H1 (cell line): ENCODE data around the gene RAB3IL1. TPM values are rescaled to one million over a fixed set of nuclear protein-coding genes. Genes with fewer than 3 reads are reported as not detected.

ENCODE experiments used
- CTCF ChIA-PET: fragments of 300-600 bp; sonication (Branson Sonifier 250); formaldehyde crosslinking; loops from one replicate; lab custom pipeline; 2021; ENCODE audit not compliant: partially characterized antibody; lab: Charles Lee
- POLR2A ChIA-PET: fragments of 300-600 bp; sonication (Branson Sonifier 250); formaldehyde crosslinking; loops from one replicate; lab custom pipeline; 2021; ENCODE audit warnings: inconsistent platforms; ENCODE audit not compliant: partially characterized antibody; lab: Charles Lee
- DNase-seq, 2 experiments: peaks; one replicate each; pipeline versions ENCODE4 v3.0.0 to v3.0.0-alpha.2; 2010 to 2022; ENCODE audit warnings: low spot score in 2 of 2, low read depth in 1 of 2, mixed read lengths in 1 of 2
- FAIRE-seq: peaks from 2 replicates; lab custom pipeline; 2011; peaks lifted over from hg19 to GRCh38; lab: Jason Lieb, UNC
- H2AFZ ChIP-seq: 2 replicates; pipeline ENCODE4 v1.8.1; 2012; ENCODE audit warnings: low read length, inconsistent platforms
- H2AK5ac ChIP-seq: 2 replicates; pipeline ENCODE4 v1.6.1; 2013; ENCODE audit warnings: low read depth, low read length
- H2BK120ac ChIP-seq: replicated peaks from 2 replicates; pipeline ENCODE3; 2013; ENCODE audit warnings: low read depth, low read length, inconsistent platforms
- H2BK12ac ChIP-seq: 2 replicates; pipeline ENCODE4 v1.6.1; 2013; ENCODE audit warnings: low read depth, low read length
- H2BK15ac ChIP-seq: 2 replicates; pipeline ENCODE4 v1.6.1; 2013; ENCODE audit warnings: low read length
- H2BK20ac ChIP-seq: 2 replicates; pipeline ENCODE4 v1.6.1; 2013; ENCODE audit warnings: low read length
- H2BK5ac ChIP-seq: 2 replicates; pipeline ENCODE4 v1.6.1; 2013; ENCODE audit warnings: low read depth, low read length
- H3K14ac ChIP-seq: 2 replicates; pipeline ENCODE4 v1.6.1; 2013; ENCODE audit warnings: inconsistent platforms; ENCODE audit not compliant: insufficient read length
- H3K18ac ChIP-seq: 2 replicates; pipeline ENCODE4 v1.6.1; 2013; ENCODE audit warnings: low read length; ENCODE audit errors: extremely low read depth
- H3K23ac ChIP-seq: 2 replicates; pipeline ENCODE4 v1.6.1; 2013; ENCODE audit warnings: inconsistent platforms; ENCODE audit not compliant: insufficient read length
- H3K23me2 ChIP-seq: 2 replicates; pipeline ENCODE4 v1.6.1; 2013; ENCODE audit warnings: low read depth, low read length
- H3K27ac ChIP-seq: 2 replicates; pipeline ENCODE4 v1.6.1; 2011; ENCODE audit warnings: low read depth, low read length, inconsistent platforms
- H3K27me3 ChIP-seq, 4 experiments: replicated peaks in 1 of 4; 1 replicate in 1 of 4; 2 replicates in 3 of 4; pipeline versions ENCODE4 v1.6.1 to v1.8.1; 2011 to 2013; ENCODE audit warnings: low read length in 3 of 4, mild to moderate bottlenecking in 3 of 4, inconsistent platforms in 2 of 4, mixed read lengths in 2 of 4, moderate library complexity in 1 of 4; ENCODE audit not compliant: control insufficient read depth in 3 of 4, insufficient read depth in 3 of 4; ENCODE audit errors: extremely low read depth in 1 of 4
- H3K36me3 ChIP-seq, 4 experiments: 2 replicates each; pipeline versions ENCODE4 v1.6.1 to v1.8.1; 2011 to 2013; ENCODE audit warnings: mild to moderate bottlenecking in 4 of 4, low read length in 3 of 4, moderate library complexity in 2 of 4, control low read depth in 1 of 4, inconsistent platforms in 1 of 4; ENCODE audit not compliant: insufficient read depth in 4 of 4, control insufficient read depth in 2 of 4
- H3K4ac ChIP-seq: replicated peaks from 2 replicates; pipeline ENCODE3; 2013; ENCODE audit warnings: low read length, low read depth, mixed read lengths, inconsistent platforms; ENCODE audit not compliant: insufficient read length
- H3K4me1 ChIP-seq, 4 experiments: replicated peaks in 1 of 4; 1 replicate in 1 of 4; 2 replicates in 3 of 4; pipeline versions ENCODE4 v1.6.1 to v1.8.1; 2011 to 2013; ENCODE audit warnings: low read length in 3 of 4, inconsistent platforms in 2 of 4, mixed read lengths in 1 of 4; ENCODE audit not compliant: insufficient read depth in 4 of 4, control insufficient read depth in 3 of 4
- H3K4me2 ChIP-seq, 2 experiments: 2 replicates each; pipeline versions ENCODE4 v1.6.1 to v1.8.1; 2011 to 2013; ENCODE audit warnings: low read depth in 2 of 2, low read length in 2 of 2, control low read depth in 1 of 2, inconsistent platforms in 1 of 2, mild to moderate bottlenecking in 1 of 2; ENCODE audit not compliant: insufficient read depth in 1 of 2
- H3K4me3 ChIP-seq, 4 experiments: fragments of 200-600, 300-600 bp in 1 of 4; sonication (generic), shearing (Covaris generic), sonication (Bioruptor Twin) in 1 of 4; 2 replicates each; pipeline versions ENCODE4 v1.5.1 to v1.8.1; 2011 to 2016; ENCODE audit warnings: low read length in 4 of 4, low read depth in 3 of 4, control low read depth in 2 of 4, inconsistent platforms in 2 of 4, mild to moderate bottlenecking in 2 of 4, mixed read lengths in 1 of 4, moderate library complexity in 1 of 4; ENCODE audit not compliant: insufficient read depth in 2 of 4; ENCODE audit errors: extremely low read depth in 1 of 4
- H3K56ac ChIP-seq: replicated peaks from 2 replicates; pipeline ENCODE3; 2013; ENCODE audit warnings: low read depth, mild to moderate bottlenecking, mixed read lengths, low read length, inconsistent platforms; ENCODE audit not compliant: insufficient read length
- H3K79me1 ChIP-seq: 2 replicates; pipeline ENCODE4 v1.6.1; 2013; ENCODE audit warnings: low read depth, low read length, control low read depth
- H3K79me2 ChIP-seq, 2 experiments: 2 replicates each; pipeline versions ENCODE4 v1.6.1 to v1.8.1; 2012 to 2013; ENCODE audit warnings: low read length in 2 of 2, mild to moderate bottlenecking in 2 of 2, inconsistent platforms in 1 of 2; ENCODE audit not compliant: insufficient read depth in 2 of 2, control insufficient read depth in 1 of 2
- H3K9ac ChIP-seq, 4 experiments: replicated peaks in 1 of 4; 1 replicate in 1 of 4; 2 replicates in 3 of 4; pipeline versions ENCODE4 v1.6.1 to v1.8.1; 2011 to 2013; ENCODE audit warnings: low read depth in 3 of 4, low read length in 3 of 4, control low read depth in 2 of 4, mild to moderate bottlenecking in 2 of 4, moderate library complexity in 2 of 4, inconsistent platforms in 1 of 4; ENCODE audit errors: extremely low read depth in 1 of 4
- H3K9me3 ChIP-seq, 2 experiments: 2 replicates each; pipeline versions ENCODE4 v1.6.1 to v1.8.1; 2012 to 2013; ENCODE audit warnings: mild to moderate bottlenecking in 2 of 2, moderate library complexity in 2 of 2, control low read depth in 1 of 2, inconsistent platforms in 1 of 2, low read depth in 1 of 2, low read length in 1 of 2, mixed read lengths in 1 of 2; ENCODE audit not compliant: insufficient read depth in 2 of 2
- H4K20me1 ChIP-seq, 2 experiments: replicated peaks in 1 of 2; 2 replicates each; pipeline versions ENCODE3 to v1.8.1; 2011 to 2013; ENCODE audit warnings: inconsistent platforms in 2 of 2, low read length in 2 of 2, mild to moderate bottlenecking in 1 of 2; ENCODE audit not compliant: insufficient read depth in 2 of 2, control insufficient read depth in 1 of 2
- H4K5ac ChIP-seq: 2 replicates; pipeline ENCODE4 v1.6.1; 2013; ENCODE audit warnings: low read length, low read depth, mixed read lengths, inconsistent platforms; ENCODE audit not compliant: insufficient read length
- H4K8ac ChIP-seq: 2 replicates; pipeline ENCODE4 v1.8.0; 2013; ENCODE audit warnings: mild to moderate bottlenecking, moderate library complexity, low read length, inconsistent platforms; ENCODE audit not compliant: insufficient read depth; ENCODE audit errors: extremely low read depth
- H4K91ac ChIP-seq: replicated peaks from 2 replicates; pipeline ENCODE3; 2013; ENCODE audit warnings: low read length, mixed read lengths, inconsistent platforms; ENCODE audit not compliant: insufficient read length
- BACH1 ChIP-seq: IDR thresholded peaks from 2 replicates; pipeline ENCODE4 v1.6.1; 2012; ENCODE audit warnings: low read length, improper control_type of control experiment
- CBX5 ChIP-seq: fragments of 300-800, 300-1000 bp; sonication (generic); IDR thresholded peaks from 2 replicates; pipeline ENCODE4 v1.7.1; 2016; ENCODE audit warnings: antibody characterized with exemption, low read length, low read depth
- CTCF ChIP-seq, 3 experiments: IDR thresholded peaks; 1 replicate in 2 of 3; 2 replicates in 1 of 3; pipeline versions ENCODE4 v1.5.1 to v1.6.1; 2011; ENCODE audit warnings: low read length in 3 of 3, mild to moderate bottlenecking in 3 of 3, inconsistent platforms in 2 of 3, low read depth in 1 of 3, moderate library complexity in 1 of 3; ENCODE audit not compliant: insufficient read depth in 1 of 3; ENCODE audit errors: control extremely low read depth in 1 of 3
- EGR1 ChIP-seq: IDR thresholded peaks from 2 replicates; pipeline ENCODE4 v1.6.1; 2011; ENCODE audit warnings: low read depth, low read length, borderline replicate concordance
- GTF2F1 ChIP-seq: IDR thresholded peaks from 2 replicates; pipeline ENCODE4 v1.6.1; 2012; ENCODE audit warnings: low read depth, low read length, improper control_type of control experiment, borderline replicate concordance
- MAX ChIP-seq: IDR thresholded peaks from 2 replicates; pipeline ENCODE4 v1.6.1; 2012; ENCODE audit warnings: inconsistent platforms
- RAD21 ChIP-seq, 2 experiments: IDR thresholded peaks in 1 of 2; conservative IDR thresholded peaks in 1 of 2; 2 replicates each; pipeline ENCODE4 v1.6.1; 2011; ENCODE audit warnings: low read depth in 2 of 2, low read length in 2 of 2, improper control_type of control experiment in 1 of 2, inconsistent platforms in 1 of 2, mild to moderate bottlenecking in 1 of 2, moderate library complexity in 1 of 2
- SP4 ChIP-seq: IDR thresholded peaks from 2 replicates; pipeline ENCODE4 v1.6.1; 2012; ENCODE audit warnings: low read length, inconsistent platforms
- YY1 ChIP-seq: IDR thresholded peaks from 2 replicates; pipeline ENCODE4 v1.6.1; 2011; ENCODE audit warnings: low read depth, mild to moderate bottlenecking, low read length
- WGBS, 2 experiments: shearing (Covaris generic) in 1 of 2; methylation state at CpG; one replicate each; pipeline versions ENCODE4 v1.1.6 to v1.1.7; 2013 to 2015; ENCODE audit warnings: low lambda C conversion rate in 2 of 2, mixed read lengths in 2 of 2, inconsistent platforms in 1 of 2, low coverage in 1 of 2, missing lambda C conversion rate in 1 of 2; ENCODE audit not compliant: insufficient replicate concordance in 2 of 2, insufficient coverage in 1 of 2, insufficient read length in 1 of 2; ENCODE audit errors: extremely low coverage in 1 of 2, missing lambda C conversion rate in 1 of 2; 5-methylcytosine and 5-hydroxymethylcytosine counted together
- polyA plus RNA-seq, 7 experiments: library from polyadenylated mRNA; depleted of rRNA in 3 of 7; stranded (reverse) in 5 of 7; unstranded in 2 of 7; fragments of >200 nt in 5 of 7; fragments of 200-250 nt in 2 of 7; gene quantifications; 1 replicate in 5 of 7; 2 replicates in 1 of 7; 4 replicates in 1 of 7; pipeline versions ENCODE4 v1.2.1 to v1.2.3, GENCODE V29; 2011 to 2013; ENCODE audit warnings: missing spikeins in 2 of 7, mixed read lengths in 2 of 7
- total RNA-seq: library from RNA; stranded (reverse); fragmentation: NEBNext Ultra II Directional; extraction: Animal tissue kit (Norgen Biotek cat#: 25700); gene quantifications from 2 replicates; pipeline ENCODE4 v1.2.1, GENCODE V29; 2021

RAB3IL1 gene
- total and polyA plus RNA-seq, 2 of the 8 experiments (the other 6 are each of a cell fraction or from before 2014, with no cell fraction given): 6.8 to 7.9 TPM

DNA sequence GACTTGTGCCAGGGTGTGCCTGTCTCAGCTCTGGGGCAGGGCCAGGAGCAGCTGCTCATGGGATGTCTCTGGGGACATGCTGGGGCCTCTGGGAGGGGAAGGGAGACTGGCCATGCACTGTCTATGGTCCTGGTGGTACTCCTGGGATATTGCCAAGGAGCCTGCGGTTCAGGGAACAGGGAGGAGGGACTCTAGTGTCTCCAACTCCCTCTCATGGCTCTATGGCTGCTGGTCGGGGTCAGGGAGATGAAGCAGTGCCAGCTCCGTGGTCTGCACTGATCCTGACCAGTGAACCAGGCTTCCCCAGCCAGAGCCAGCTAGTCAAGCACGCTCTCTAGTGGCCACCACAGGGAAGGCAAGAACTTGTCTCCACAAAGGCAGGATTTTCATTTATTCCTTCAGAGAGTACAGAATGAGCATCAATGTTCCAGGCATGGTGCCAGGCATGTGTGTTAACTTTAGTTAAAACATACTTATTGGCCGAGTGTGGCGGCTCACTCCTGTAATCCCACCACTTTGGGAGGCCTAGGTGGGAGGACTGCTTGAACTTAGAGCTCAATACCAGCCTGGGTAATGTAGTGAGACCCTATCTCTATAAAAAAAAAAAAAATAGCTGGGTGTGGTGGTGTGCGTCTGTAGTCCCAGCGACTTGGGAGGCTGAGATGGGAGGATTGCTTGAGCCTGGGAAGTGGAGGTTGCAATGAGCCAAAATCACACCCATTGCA lies 30.3 kb upstream of the RAB3IL1 start:
- 15% methylated on average over 8 of the region's 8 CpGs; no CpG with 5 or more reads in 1 of the 2 experiments for WGBS, 2 experiments
- Histone ChIP-seq H2BK20ac (no peak overlapping the region), H3K18ac (no peak overlapping the region), H3K9ac (no peak overlapping the region), H4K5ac (no peak overlapping the region), H3K36me3 (no peaks in the 10 kb centered on the region), H2AFZ (peak overlapping the region; percentile 88), H3K4ac (no peak overlapping the region), H3K23me2 (no peaks in the 10 kb centered on the region; the same call in 1 of the 2 replicates), H3K27ac (no peak overlapping the region), H3K27me3 (no peaks in the 10 kb centered on the region), H4K20me1 (no peaks in the 10 kb centered on the region), H3K4me1 (no peaks in the 10 kb centered on the region; a peak in 1 of 7 replicates), H3K4me2 (no peak overlapping the region), H3K79me2 (no peaks in the 10 kb centered on the region), H3K14ac (no peak overlapping the region), H2AK5ac (no peak overlapping the region), H2BK5ac (no peak overlapping the region), H4K91ac (no peak overlapping the region), H3K56ac (no peak overlapping the region), H2BK12ac (peak overlapping the region; percentile 68), H3K79me1 (no peaks in the 10 kb centered on the region), H3K23ac (no peak overlapping the region), H3K4me3 (no peak overlapping the region), H3K9me3 (no peaks in the 10 kb centered on the region), H2BK120ac (no peak overlapping the region), H2BK15ac (no peak overlapping the region), H4K8ac (peak overlapping the region; percentile 63; the same call in 1 of the 2 replicates)
- ChIA-PET POLR2A (interaction anchor here (0.9 to 9.0 kb wide), 13 partner anchors 10 to 161 kb away, joined by 3 to 137 read pairs (median 5); partner anchors contain the start of gene FTH1), CTCF (interaction anchor here (0.6 to 10.3 kb wide), 56 partner anchors 7 to 281 kb away, joined by 3 to 658 read pairs (median 5); partner anchors contain the start of genes FADS3, FEN1, FTH1 and RAB3IL1)
- peak; percentile 83 for FAIRE-seq
- DNase-seq: peak; percentile 60 to 86
- no peak for TF ChIP-seq BACH1
- TF ChIP-seq RAD21 (IDR thresholded peaks at IDR 0.05 in 1 of 2, conservative IDR thresholded peaks at IDR 0.05 in 1 of 2; ENCODE audit: low read depth in 2 of 2, low read length in 2 of 2): peak; percentile 100
- peak; percentile 89 to 99 (median 98) for TF ChIP-seq CTCF (IDR thresholded peaks at IDR 0.05; ENCODE audit: control extremely low read depth in 1 of 3, insufficient read depth in 1 of 3, low read depth in 1 of 3, low read length in 3 of 3)
- TF ChIP-seq SP4: no peak
- TF ChIP-seq YY1: peak; percentile 60; the same call in 1 of the 2 replicates
- TF ChIP-seq MAX: no peak
- TF ChIP-seq EGR1: no peak
- no peak for TF ChIP-seq CBX5
- 0 out of 2 replicates have a peak, but pooled peaks have one; percentile 13 for TF ChIP-seq GTF2F1
